GM18520 (cell line): ENCODE measurements around the gene TCFL5.

Source experiments
- ATAC-seq: cut with Tn5 transposase; IDR thresholded peaks from one replicate; pipeline ENCODE4 v1.9.1; 2021; ENCODE audit not compliant: unreplicated experiment

TCFL5 gene

DNA sequence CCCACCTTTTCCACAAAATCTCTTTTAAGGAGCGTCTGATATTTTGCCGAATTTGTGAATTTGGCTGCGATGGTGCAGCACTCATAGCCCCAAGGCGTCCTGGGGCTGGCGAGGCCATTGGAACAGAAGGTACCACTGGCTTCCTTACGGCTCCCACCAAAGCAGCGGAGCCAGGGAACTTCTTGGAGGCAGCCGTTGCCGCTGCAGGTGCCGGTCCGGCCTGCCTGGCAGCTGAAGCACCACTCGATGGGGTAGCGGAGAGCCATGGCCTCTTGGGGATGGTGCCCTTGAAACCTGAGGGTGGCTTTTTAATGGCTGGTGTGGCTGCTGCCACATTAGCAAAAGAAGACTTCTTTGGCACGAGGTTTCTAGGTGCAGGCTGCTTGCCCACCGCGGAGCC lies 34.9 kb upstream of the TCFL5 start:
- no peak for ATAC-seq

DNA sequence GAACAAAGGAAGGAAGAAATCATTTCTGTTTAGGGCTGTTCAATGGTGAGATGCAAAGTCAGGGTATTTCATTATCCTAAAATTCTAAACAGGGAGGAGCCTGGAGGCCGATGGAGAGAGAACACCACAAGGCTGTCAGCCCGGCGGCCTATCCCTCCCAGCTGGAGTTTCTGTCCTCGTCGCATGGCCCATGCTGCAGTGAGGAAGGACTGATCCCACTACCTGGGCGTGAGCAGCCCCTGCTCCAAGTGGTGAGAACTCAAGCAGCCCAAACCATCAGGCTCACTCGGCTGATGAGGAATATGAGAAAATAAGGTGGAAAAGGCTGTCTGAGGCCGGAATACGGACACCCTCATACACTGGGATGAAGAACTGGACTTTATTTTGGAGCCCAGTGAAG lies 33.9 kb upstream of the TCFL5 start:
- no peak for ATAC-seq

- no peak for ATAC-seq
These were observed 32.6 kb upstream of the TCFL5 start for GRCh38 chr20:62894261-62894660.

- no peak for ATAC-seq
These were observed 32.1 kb upstream of the TCFL5 start for GRCh38 chr20:62893700-62894099.

DNA sequence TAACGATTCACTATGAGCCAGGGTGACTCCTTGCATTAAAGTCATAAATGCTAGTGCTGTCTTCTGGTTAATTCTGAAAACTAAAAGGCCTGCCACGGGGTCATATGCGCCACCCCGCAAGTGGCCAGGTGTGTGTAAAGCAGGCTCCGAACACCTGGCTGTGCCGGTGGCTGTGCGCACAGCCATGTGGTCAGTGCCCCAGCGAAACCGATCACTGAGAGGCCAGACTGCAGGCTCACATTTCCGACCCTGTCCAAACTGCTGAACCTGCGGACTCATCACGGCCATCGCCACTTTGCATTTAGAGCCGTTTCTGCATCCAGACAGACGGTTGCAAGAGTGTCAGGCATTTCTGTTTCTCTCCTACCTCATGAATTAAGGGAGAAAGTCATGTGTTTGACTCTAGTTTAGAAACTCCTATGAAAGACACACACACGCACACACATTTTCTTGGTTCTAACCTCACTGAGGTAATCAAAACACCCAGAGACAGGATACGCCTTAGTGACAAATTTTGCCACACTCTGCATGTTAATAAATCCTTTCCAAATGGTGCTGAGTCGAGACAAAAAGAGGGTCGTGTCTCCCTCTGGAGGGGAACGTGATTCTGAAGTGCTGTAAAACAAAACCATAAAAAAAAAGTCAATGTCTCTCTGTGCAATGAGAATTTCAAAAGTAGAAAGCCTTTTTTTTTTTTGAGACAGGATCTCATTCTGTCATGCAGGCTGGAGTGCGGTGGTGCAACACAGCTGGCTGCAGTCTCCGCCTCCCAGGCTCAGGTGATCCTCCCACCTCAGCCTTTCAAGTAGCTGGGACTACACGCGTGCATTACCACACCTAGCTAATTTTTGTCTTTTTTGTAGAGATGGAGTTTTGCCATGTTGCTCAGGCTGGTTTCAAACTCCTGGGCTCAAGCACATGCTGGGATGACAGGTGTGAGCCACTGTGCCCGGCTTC lies 31.0 kb upstream of the TCFL5 start:
- no peak for ATAC-seq

DNA sequence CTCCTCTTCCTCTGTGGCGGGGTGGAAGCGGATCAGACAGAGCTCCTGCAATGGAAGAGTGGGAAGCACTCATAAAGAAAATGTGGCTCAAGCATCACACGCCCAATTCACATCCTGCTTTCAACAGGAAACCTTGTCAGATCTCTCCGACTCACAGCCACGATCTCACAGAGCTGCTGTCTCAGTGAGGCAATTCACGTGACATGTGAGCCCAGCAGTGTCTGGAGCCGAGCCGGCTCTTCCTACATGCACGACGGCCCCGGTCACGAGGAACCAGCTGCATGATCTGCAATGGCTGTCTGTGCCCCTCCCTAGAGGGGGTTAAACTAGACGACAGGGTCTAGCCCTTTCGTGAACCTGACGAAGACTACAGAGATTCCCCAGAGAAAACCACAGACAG lies 29.5 kb upstream of the TCFL5 start:
- ATAC-seq = no peak

DNA sequence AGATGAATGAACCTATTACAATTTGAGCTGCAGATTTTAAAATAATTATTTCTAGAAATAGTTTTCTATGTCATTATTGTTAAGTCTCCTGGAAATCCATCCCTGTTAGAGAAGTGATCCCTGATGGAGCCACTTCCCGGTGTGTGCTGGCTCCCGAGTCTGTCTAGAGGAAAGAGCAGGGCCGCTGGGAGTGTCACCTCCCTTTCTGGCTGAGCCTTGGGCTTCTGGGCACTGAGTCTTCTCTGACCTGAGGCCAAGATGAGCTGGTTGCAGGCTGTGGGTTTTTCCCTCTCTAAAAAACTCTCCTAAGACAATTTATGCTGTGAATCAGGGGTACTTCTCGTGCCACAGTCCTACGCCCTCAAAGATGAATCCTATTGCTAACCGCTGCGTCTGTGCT lies 28.8 kb upstream of the TCFL5 start:
- ATAC-seq = no peak

GRCh38 chr20:62889871-62890270 lies 28.2 kb upstream of the TCFL5 start:
- ATAC-seq = no peak

GRCh38 chr20:62889411-62889810 lies 27.8 kb upstream of the TCFL5 start:
- no peak for ATAC-seq

DNA sequence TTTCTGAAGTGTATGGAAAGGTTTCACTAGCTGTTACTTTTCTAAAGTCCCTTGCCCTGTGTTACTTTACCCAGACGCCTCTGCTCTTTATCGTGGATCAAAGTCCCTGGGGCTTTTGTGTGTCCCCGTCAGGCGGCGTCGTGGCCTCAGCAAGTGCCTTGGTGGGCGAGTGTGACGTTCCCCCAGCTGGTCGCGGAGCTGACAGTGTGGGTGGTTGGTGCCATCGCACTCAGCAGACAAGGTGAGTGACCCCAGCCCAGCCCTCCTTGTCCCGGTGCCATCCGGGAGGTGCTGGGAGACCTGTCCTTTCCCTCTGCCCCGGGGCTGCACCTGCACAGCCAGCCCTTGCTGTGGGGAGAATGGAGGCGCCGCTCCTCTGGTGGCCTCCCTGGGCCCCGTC lies 27.3 kb upstream of the TCFL5 start:
- ATAC-seq = no peak

DNA sequence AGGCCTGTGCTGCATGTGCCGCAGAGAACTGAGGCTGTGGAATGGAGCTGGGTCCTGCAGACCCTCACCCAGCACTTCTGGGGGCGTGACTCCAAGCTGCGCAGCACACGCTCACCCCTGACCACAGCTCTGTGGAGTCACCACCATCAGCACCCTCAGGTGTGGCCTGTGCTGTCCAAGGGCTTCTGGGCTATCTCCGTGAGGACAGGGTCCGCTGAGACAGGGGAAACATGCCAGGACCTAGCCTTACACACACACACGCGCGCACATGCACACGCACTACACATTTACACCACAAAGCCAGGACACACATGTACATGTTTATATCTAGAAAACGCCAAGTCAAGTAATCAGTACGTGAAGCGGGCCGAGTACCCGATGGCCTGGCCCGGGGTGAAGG lies 26.8 kb upstream of the TCFL5 start:
- ATAC-seq = no peak

DNA sequence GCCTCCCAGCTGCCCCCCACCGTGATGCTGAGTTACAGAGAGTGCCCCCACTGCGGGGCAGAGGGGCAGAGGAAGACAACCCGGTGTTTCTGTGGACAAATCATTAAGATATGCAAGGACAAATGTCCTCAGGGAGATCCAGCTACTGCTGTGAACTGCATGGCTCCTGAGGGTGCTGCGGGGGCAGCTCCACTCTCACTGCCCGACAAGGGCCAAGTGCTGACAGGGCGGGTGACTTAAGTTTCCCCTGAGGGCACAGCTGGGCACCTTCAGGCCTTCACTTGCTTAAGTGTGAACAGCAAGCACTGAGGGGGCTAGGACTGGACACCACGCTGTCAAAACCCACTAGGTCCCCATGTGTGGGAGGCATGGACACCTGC lies 26.2 kb upstream of the TCFL5 start:
- no peak for ATAC-seq

- ATAC-seq = no peak
These were observed 25.7 kb upstream of the TCFL5 start for GRCh38 chr20:62887152-62887859.

- ATAC-seq = no peak
These were observed 25.1 kb upstream of the TCFL5 start for GRCh38 chr20:62886709-62887058.

DNA sequence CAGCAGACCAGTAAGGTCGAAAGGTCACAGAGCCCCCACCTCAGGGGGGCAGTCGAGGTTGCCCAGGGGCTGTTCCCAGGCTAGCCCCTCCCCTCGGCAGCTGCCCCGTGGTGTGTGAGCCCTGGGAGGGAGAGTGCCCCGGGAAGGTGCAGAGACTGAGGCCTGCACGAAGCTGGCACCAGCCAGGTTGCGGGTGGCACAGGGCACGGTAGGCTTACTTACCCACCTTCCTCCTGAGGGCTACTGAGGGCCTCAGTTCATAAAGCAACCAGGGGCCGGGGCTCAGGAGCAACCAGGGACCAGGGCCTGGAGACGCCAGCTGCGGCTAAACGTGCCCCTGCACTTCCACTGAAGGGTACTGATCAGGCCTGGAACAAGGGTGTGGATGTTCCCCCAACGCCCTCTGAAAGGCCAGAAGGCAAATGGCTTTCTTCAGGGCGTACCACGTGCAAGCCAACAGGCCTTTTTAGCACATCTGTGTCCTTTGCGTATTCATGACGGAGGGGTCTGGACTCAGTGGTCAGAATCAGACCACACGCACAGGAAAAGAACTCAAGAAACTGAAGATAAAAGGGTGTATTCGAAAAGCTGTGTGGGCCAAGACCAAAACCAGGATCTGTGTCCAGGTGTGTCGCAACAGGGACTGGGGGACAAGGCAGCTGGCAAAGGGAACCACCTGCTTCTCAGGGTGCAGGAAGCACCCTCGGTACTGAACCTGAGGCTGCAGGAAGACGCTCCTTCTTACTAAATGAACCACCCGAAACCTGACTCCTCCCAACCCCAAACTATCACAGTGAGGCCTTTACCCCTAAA lies 24.5 kb upstream of the TCFL5 start:
- no peak for ATAC-seq

DNA sequence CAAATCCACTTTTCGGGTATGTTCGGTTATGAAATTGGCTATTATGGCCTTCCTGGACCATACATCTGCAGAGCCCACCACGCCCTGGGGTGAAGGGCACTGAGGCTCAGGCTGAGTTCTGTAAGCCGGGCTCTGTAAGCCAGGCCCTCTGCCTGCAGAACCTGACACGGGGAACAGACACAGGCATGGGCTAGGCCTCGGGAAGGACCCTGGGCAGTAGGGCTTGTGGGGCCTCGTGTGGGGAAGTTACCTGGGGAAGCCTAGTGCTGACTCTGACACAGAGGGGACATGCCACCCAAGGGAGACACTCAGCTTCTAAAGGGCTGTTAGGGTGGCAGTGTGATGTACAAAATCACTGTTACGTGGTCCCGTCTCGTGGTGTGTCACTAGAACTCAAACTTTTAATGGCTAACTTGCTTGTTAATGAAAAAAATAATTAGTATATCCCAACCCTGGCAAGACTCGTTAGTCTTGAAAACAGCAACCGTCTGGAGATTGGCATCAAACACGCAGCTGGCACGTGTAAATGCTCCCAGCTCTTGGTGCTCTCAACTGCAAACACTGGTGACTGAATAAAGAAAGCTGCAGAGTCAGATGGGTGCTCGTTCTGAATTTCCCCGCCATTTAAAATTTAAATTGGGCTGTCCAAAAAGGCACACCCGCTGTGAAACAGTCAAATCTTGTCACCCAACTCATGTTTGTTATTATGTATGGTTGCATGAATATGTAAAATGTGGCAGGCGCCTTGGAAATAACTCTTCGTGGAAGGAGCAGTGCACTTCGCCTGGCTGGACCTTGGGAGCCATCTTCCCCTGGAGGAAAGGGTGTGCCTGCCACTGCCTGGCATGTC lies 23.6 kb upstream of the TCFL5 start:
- no peak for ATAC-seq

DNA sequence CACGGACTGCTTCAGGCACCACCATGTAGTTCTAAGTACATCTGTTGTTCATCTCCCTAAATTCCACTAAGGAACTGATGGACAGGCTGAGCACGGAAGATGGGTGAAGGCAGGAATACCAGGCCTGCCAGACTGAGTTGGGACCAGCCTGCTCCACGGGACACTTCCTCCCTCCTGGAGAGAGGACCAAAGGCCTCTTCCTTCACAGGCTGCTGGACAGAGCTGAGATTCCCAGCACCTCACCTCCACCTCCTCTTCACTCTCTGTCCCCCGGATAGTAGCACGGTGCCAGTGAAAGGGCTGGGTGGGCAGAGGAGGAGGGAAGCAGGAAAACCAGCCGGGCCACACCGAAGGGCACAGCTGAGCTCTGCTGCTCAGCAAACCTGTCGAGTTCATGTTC lies 22.9 kb upstream of the TCFL5 start:
- ATAC-seq = no peak

- no peak for ATAC-seq
These were observed 20.8 kb upstream of the TCFL5 start for GRCh38 chr20:62882426-62882825.

GRCh38 chr20:62881662-62882395 lies 20.2 kb upstream of the TCFL5 start:
- ATAC-seq = no peak
